NK-92 treated with Interleukin-12 subunit alpha and Interleukin-12 subunit beta, amount 100 ng/mL, for 24 hours (cell line): ENCODE results near the gene KRT80.

Experiments
- DNase-seq: peaks from one replicate; lab custom pipeline; 2025; lab: John Stamatoyannopoulos, UW

The KRT80 gene

GRCh38 chr12:52210925-52211650 lies 19.3 kb upstream of the KRT80 start:
- DNase-seq: no peak

DNA sequence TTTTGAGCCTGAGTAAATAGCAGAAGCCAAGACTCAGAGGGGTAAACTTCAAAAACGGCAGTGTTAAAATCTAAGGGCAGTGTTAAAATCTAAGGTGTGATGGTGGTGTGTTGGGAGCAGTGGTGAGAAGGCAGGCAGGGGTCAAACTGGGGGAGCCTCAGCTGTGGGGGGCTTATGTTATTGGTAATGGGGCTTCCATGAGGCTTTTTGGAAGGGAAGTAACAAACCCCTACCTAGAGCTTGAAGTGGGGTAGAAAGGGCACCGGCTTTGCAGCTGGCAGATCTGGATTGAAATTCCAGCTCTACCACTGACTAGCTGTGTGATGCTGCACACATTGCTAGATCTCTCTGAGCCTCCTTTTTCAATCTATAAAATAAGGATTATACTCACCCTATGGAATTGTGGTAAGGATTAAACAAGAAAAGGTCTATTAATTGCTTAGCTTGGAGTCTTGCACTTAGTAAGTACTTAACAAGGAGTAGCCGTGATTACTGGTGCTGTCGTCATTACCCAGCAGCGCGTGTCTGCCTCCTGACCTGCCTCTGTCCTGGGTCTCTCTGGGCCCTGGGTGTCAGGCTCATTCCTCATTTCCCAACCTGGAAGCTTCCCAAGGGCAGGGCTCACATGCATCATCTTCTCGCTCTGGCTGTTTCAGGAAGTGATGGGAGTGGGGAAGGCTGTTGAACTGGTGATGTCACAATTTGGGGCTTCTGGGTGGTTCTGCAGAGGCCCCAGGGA lies 18.5 kb upstream of the KRT80 start:
- no peak for DNase-seq

DNA sequence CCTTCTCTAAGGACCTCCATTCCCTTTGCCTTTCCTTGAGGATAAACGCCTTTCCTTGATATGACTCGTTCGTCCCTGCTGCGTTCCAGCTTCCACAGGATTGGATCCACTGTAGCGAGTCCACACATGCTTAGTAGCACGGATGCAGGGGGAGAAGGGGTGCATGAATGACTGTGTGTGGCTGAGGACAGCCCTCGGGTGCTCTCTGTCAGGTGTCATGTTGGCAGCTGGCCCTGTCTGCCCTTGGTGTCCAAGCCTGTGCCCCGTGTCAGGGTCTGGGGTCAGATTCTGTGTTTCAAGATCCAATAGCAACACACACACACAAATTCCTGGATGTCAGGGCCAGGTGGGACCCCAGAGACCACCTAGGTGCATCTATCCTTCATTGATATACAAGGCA lies 17.5 kb upstream of the KRT80 start:
- DNase-seq: no peak

- no peak for DNase-seq
Observed at GRCh38 chr12:52208424-52209165, 16.8 kb upstream of the KRT80 start.

- no peak for DNase-seq
Observed at GRCh38 chr12:52207895-52208294, 16.1 kb upstream of the KRT80 start.

DNA sequence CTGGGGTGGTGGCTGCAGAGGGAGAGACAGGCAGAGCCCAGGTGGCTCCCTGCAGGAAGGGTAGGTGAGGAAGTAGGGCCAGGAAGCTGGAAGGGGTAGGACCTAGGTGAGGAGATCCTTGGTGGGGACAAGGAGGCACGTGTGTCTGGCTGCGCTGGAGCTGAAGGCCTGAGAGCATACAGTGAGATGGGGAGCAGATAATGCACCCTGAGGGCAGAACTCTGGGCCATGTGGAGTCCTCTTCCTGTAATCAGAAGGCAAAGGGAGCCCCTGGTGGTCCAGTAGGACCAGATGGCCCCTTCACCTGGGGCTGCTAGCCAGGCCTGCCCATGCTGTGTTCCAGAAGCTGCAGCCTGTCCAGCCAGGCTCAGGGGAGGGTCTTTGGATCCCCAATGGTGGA lies 15.3 kb upstream of the KRT80 start:
- no peak for DNase-seq

- DNase-seq: no peak
Observed at GRCh38 chr12:52206304-52207040, 14.7 kb upstream of the KRT80 start.

GRCh38 chr12:52205612-52206303 lies 13.9 kb upstream of the KRT80 start:
- no peak for DNase-seq

- DNase-seq: no peak
Observed at GRCh38 chr12:52204931-52205505, 13.2 kb upstream of the KRT80 start.

- no peak for DNase-seq
Observed at GRCh38 chr12:52204095-52204930, 12.5 kb upstream of the KRT80 start.

- DNase-seq: no peak
Observed at GRCh38 chr12:52203079-52203921, 11.5 kb upstream of the KRT80 start.

DNA sequence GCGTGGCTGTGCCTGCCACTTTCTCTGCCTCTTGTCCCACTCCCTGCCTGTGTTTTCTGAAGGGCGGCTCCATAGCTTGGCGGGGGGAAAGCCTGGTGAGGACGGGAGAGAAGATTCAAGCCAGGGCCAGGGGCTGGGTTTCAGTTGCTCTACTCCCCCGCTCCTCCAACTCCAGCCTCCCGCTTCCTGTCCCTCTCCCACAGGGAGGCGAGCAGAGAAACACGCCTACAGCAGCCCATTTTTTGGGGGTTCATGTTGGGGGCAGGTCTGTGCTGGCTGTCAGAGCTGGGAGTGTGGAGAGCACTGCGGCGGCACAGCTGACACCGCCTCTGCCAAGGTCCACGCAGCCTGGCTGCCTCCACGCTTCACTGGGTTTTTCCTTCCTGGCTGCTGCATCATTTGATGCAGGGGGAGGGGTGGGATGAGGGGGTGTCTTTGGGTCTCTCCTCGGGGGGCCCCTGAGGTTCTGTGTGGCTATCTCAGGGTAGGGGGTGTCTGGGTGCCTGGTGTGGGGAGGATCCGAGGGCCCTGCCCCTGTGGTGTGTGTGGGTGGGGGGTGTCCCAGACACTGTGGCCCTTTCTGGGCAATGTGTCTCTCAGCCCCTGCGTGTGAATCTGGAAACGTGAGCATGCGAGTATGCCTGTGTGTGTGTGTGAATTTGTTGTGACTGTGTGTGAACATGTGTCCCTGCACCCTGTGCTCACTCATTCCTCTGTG lies 10.7 kb upstream of the KRT80 start:
- DNase-seq: no peak

DNA sequence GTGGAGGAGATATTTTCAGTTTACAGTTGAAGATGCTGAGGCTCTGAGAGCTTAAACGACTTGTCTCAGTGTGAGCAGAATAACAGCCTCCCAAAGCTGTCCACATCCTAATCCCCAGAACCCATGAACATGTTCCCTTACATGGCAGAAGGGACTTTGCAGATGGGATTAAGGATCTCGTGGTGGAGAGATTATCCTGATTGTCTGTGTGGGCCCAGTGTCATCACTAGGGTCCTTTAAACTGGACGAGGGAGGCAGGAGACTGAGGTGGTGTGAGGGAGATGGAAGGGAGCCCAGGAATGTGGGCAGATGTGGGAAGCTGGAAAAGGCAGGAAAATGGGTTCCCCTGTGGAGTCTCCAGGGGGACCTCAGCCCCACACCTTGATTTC lies 9.6 kb upstream of the KRT80 start:
- no peak for DNase-seq

GRCh38 chr12:52200781-52201450 lies 9.1 kb upstream of the KRT80 start:
- no peak for DNase-seq

- no peak for DNase-seq
Observed at GRCh38 chr12:52200086-52200780, 8.4 kb upstream of the KRT80 start.

GRCh38 chr12:52199294-52199919 lies 7.6 kb upstream of the KRT80 start:
- no peak for DNase-seq
